SK-N-SH treated with all-trans-retinoic acid at 6 μM for 48 hours (cell line): ENCODE data around the gene GCNA.

ENCODE experiments used
- ATAC-seq: fragments of 200-7000 bp; cut with Tn5 transposase; 3 replicates; pipeline ENCODE4 v1.9.1; 2020; ENCODE audit warnings: mild to moderate bottlenecking, moderate library complexity
- ARNTL ChIP-seq: fragments of 450-650 bp; formaldehyde crosslinking; IDR thresholded peaks from 2 replicates; pipeline ENCODE4 v1.5.0; 2020; ENCODE audit warnings: low read depth, mild to moderate bottlenecking, moderate library complexity, borderline replicate concordance
- BACH2 ChIP-seq: fragments of 250-450 bp; sonication (Bioruptor Pico); IDR thresholded peaks from 2 replicates; pipeline ENCODE4 v1.9.0; 2021; ENCODE audit warnings: mild to moderate bottlenecking, borderline replicate concordance
- CREB5 ChIP-seq: fragments of 250-450 bp; sonication (Bioruptor Pico); IDR thresholded peaks from 2 replicates; pipeline ENCODE4 v1.5.1; 2020; ENCODE audit warnings: low read depth, mild to moderate bottlenecking, moderate library complexity
- CSDC2 ChIP-seq: fragments of 250-450 bp; sonication (Bioruptor Pico); IDR thresholded peaks from 2 replicates; pipeline ENCODE4 v1.5.0; 2020; ENCODE audit warnings: mild to moderate bottlenecking, moderate library complexity
- CSRNP3 ChIP-seq: fragments of 250-450 bp; sonication (Bioruptor Pico); IDR thresholded peaks from 2 replicates; pipeline ENCODE4 v1.5.1; 2021; ENCODE audit warnings: mild to moderate bottlenecking, moderate library complexity
- ESRRG ChIP-seq: fragments of 250-450 bp; sonication (Bioruptor Pico); IDR thresholded peaks from 2 replicates; pipeline ENCODE4 v1.6.1; 2021; ENCODE audit warnings: mild to moderate bottlenecking
- GLIS3 ChIP-seq: fragments of 250-450 bp; sonication (Bioruptor Pico); IDR thresholded peaks from 2 replicates; pipeline ENCODE4 v1.5.0; 2020; ENCODE audit warnings: mild to moderate bottlenecking, moderate library complexity
- ISL1 ChIP-seq: fragments of 250-450 bp; sonication (Bioruptor Pico); IDR thresholded peaks from 2 replicates; pipeline ENCODE4 v2.1.2; 2022; ENCODE audit warnings: mild to moderate bottlenecking, moderate library complexity
- OSR1 ChIP-seq: fragments of 250-450 bp; sonication (Bioruptor Pico); IDR thresholded peaks from 2 replicates; pipeline ENCODE4 v1.8.0; 2022; ENCODE audit warnings: moderate library complexity, mild to moderate bottlenecking, inconsistent platforms
- PATZ1 ChIP-seq: fragments of 250-450 bp; sonication (Bioruptor Pico); IDR thresholded peaks from 2 replicates; pipeline ENCODE4 v1.8.0; 2020; ENCODE audit warnings: mild to moderate bottlenecking, moderate library complexity, borderline replicate concordance
- POU6F1 ChIP-seq: fragments of 250-450 bp; sonication (Bioruptor Pico); IDR thresholded peaks from 2 replicates; pipeline ENCODE4 v1.8.0; 2021; ENCODE audit warnings: low read depth, mild to moderate bottlenecking, moderate library complexity, borderline replicate concordance
- PPARA ChIP-seq: fragments of 250-450 bp; sonication (Bioruptor Pico); IDR thresholded peaks from 2 replicates; pipeline ENCODE4 v1.5.0; 2020; ENCODE audit warnings: mild to moderate bottlenecking, borderline replicate concordance
- RARB ChIP-seq: fragments of 250-450 bp; sonication (Bioruptor Pico); IDR thresholded peaks from 2 replicates; pipeline ENCODE4 v1.8.0; 2021; ENCODE audit warnings: mild to moderate bottlenecking, moderate library complexity
- SNAI2 ChIP-seq: fragments of 250-450 bp; sonication (Bioruptor Pico); IDR thresholded peaks from 2 replicates; pipeline ENCODE4 v1.5.0; 2020; ENCODE audit warnings: mild to moderate bottlenecking, moderate library complexity
- TCF4 ChIP-seq: fragments of 250-450 bp; sonication (Bioruptor Pico); IDR thresholded peaks from 2 replicates; pipeline ENCODE4 v1.8.0; 2021; ENCODE audit warnings: mild to moderate bottlenecking, moderate library complexity, borderline replicate concordance
- TOX ChIP-seq: fragments of 250-450 bp; sonication (Bioruptor Pico); IDR thresholded peaks from 2 replicates; pipeline ENCODE4 v1.8.0; 2021; ENCODE audit warnings: mild to moderate bottlenecking, moderate library complexity, borderline replicate concordance
- TSHZ2 ChIP-seq: fragments of 250-450 bp; sonication (Bioruptor Pico); IDR thresholded peaks from 2 replicates; pipeline ENCODE4 v1.5.0; 2020; ENCODE audit warnings: mild to moderate bottlenecking, moderate library complexity
- ZC3H10 ChIP-seq: fragments of 250-450 bp; sonication (Bioruptor Pico); IDR thresholded peaks from 2 replicates; pipeline ENCODE4 v1.5.1; 2021; ENCODE audit warnings: mild to moderate bottlenecking, moderate library complexity
- ZNF565 ChIP-seq: fragments of 450-650 bp; formaldehyde crosslinking; conservative IDR thresholded peaks from 2 replicates; pipeline ENCODE4 v1.5.0; 2020; ENCODE audit warnings: low read depth, mild to moderate bottlenecking, moderate library complexity

Gene GCNA

GRCh38 chrX:71606536-71607216 is 28.4 kb downstream of the GCNA start:
- TF ChIP-seq OSR1 (CRISPR knock-in tag) (no peak), SNAI2 (CRISPR knock-in tag) (no peak), CREB5 (CRISPR knock-in tag) (no peak), BACH2 (CRISPR knock-in tag) (no peak), PATZ1 (CRISPR knock-in tag) (no peak), ZC3H10 (CRISPR knock-in tag) (no peak), TSHZ2 (no peak)
- TF ChIP-seq, all 23 proteins: peak for 0
- no peak for ATAC-seq

- ATAC-seq = no peak
- TF ChIP-seq CREB5 (CRISPR knock-in tag) = no peak
- TF ChIP-seq PATZ1 (CRISPR knock-in tag) = no peak
- no peak for TF ChIP-seq ZC3H10 (CRISPR knock-in tag)
- TF ChIP-seq GLIS3 (CRISPR knock-in tag) = no peak
These were observed 29.3 kb downstream of the GCNA start for GRCh38 chrX:71607488-71607887.

GRCh38 chrX:71609095-71609750 is 31.0 kb downstream of the GCNA start:
- no peak for ATAC-seq
- TF ChIP-seq ZNF565 (CRISPR knock-in tag) = no peak
- TF ChIP-seq CREB5 (CRISPR knock-in tag) = no peak
- no peak for TF ChIP-seq TOX
- TF ChIP-seq PATZ1 (CRISPR knock-in tag) = no peak
- TF ChIP-seq RARB (CRISPR knock-in tag) = no peak
- TF ChIP-seq ISL1 (CRISPR knock-in tag) = no peak
- TF ChIP-seq TCF4 (CRISPR knock-in tag) = no peak
- no peak for TF ChIP-seq BACH2 (CRISPR knock-in tag)
- no peak for TF ChIP-seq POU6F1 (CRISPR knock-in tag)
- TF ChIP-seq CSDC2 (CRISPR knock-in tag) = no peak
- TF ChIP-seq PPARA (CRISPR knock-in tag) = no peak
- TF ChIP-seq GLIS3 (CRISPR knock-in tag) = no peak
- TF ChIP-seq OSR1 (CRISPR knock-in tag) = no peak
- no peak for TF ChIP-seq ARNTL (CRISPR knock-in tag)
- no peak for TF ChIP-seq CSRNP3 (CRISPR knock-in tag)
- TF ChIP-seq ESRRG (CRISPR knock-in tag) = no peak
- no peak for TF ChIP-seq ZC3H10 (CRISPR knock-in tag)
